Esophagus muscularis mucosa (tissue), 4 donors: ENCODE results near the gene AKT3.

Experiments
- CTCF ChIP-seq, 3 experiments: fragments of 200-600 bp in 2 of 3; fragments of 450-650 bp in 1 of 3; sonication (generic) in 2 of 3; IDR thresholded peaks; one replicate each; pipeline ENCODE4 v1.5.1; 2017 to 2019; ENCODE audit warnings: antibody characterized with exemption in 3 of 3, mild to moderate bottlenecking in 2 of 3, moderate library complexity in 1 of 3
- EP300 ChIP-seq: sonication (generic); formaldehyde crosslinking; IDR thresholded peaks from one replicate; pipeline ENCODE4 v1.6.1; 2017; ENCODE audit warnings: antibody characterized with exemption
- POLR2A ChIP-seq: fragments of 450-650 bp; IDR thresholded peaks from one replicate; pipeline ENCODE4 v1.6.1; 2017; ENCODE audit warnings: antibody characterized with exemption, moderate library complexity, mild to moderate bottlenecking, low read depth
- POLR2AphosphoS5 ChIP-seq, 2 donors: sonication (generic); formaldehyde crosslinking; IDR thresholded peaks; one replicate each; pipeline ENCODE4 v1.6.1; 2017; ENCODE audit warnings: antibody characterized with exemption in 2 of 2

- TF ChIP-seq POLR2A (no peak), CTCF (IDR thresholded peaks at IDR 0.05) (no peak), POLR2AphosphoS5 (IDR thresholded peaks at IDR 0.05) (no peak), EP300 (no peak)
These were observed 300.9 kb downstream of the AKT3 start for GRCh38 chr1:243549108-243549507.
